NCI-H2081 treated with DMSO at 0.1 percent for 48 hours (cell line): ENCODE measurements around the gene KMT2B.

Source experiments
- DNase-seq: peaks from one replicate; lab custom pipeline; 2025; lab: John Stamatoyannopoulos, UW

KMT2B gene

GRCh38 chr19:35777961-35778360 is 60.2 kb downstream of the KMT2B start:
- DNase-seq: no peak

- no peak for DNase-seq
Observed at GRCh38 chr19:35779033-35779432, 61.2 kb downstream of the KMT2B start.

- DNase-seq: no peak
Observed at GRCh38 chr19:35780058-35780457, 62.3 kb downstream of the KMT2B start.

GRCh38 chr19:35780717-35781116 is 62.9 kb downstream of the KMT2B start:
- no peak for DNase-seq

GRCh38 chr19:35781650-35782049 is 63.8 kb downstream of the KMT2B start:
- DNase-seq: no peak

GRCh38 chr19:35782589-35782988 is 64.8 kb downstream of the KMT2B start:
- DNase-seq: no peak

- DNase-seq: no peak
Observed at GRCh38 chr19:35783469-35784434, 65.9 kb downstream of the KMT2B start.

- no peak for DNase-seq
Observed at GRCh38 chr19:35784503-35785338, 66.9 kb downstream of the KMT2B start.

- DNase-seq: no peak
Observed at GRCh38 chr19:35785339-35785627, 67.5 kb downstream of the KMT2B start.

- DNase-seq: no peak
Observed at GRCh38 chr19:35786299-35787160, 68.7 kb downstream of the KMT2B start.

- no peak for DNase-seq
Observed at GRCh38 chr19:35787227-35787799, 69.5 kb downstream of the KMT2B start.
